Thyroid gland (tissue), 4 donors: ENCODE data around the gene STK38. TPM values are rescaled to one million over a fixed set of nuclear protein-coding genes. Genes with fewer than 3 reads are reported as not detected.

Experiments
- DNase-seq, 2 donors: peaks; one replicate each; pipeline ENCODE4 v3.0.0-alpha.2; 2019
- H3K27ac ChIP-seq, 3 donors: fragments of 200-600 bp; sonication (generic); 1 replicate in 2 of 3; 2 replicates in 1 of 3; pipeline ENCODE4 v1.5.1; 2016 to 2019; ENCODE audit warnings: mild to moderate bottlenecking in 1 of 3, moderate library complexity in 1 of 3
- H3K27me3 ChIP-seq: fragments of 200-600 bp; sonication (generic); one replicate; pipeline ENCODE4 v1.5.1; 2019
- H3K36me3 ChIP-seq, 2 donors: fragments of 200-600 bp; sonication (generic); one replicate each; pipeline ENCODE4 v1.5.1; 2016 to 2019
- H3K4me1 ChIP-seq, 2 donors: fragments of 200-600 bp; sonication (generic); one replicate each; pipeline ENCODE4 v1.5.1; 2017 to 2019
- H3K4me3 ChIP-seq, 3 donors: fragments of 200-600 bp; sonication (generic); replicated peaks in 1 of 3; 1 replicate in 2 of 3; 2 replicates in 1 of 3; pipeline ENCODE4 v1.5.1; 2016; ENCODE audit warnings: mild to moderate bottlenecking in 1 of 3
- H3K9me3 ChIP-seq: fragments of 200-600 bp; sonication (generic); one replicate; pipeline ENCODE4 v1.5.1; 2017
- POLR2A ChIP-seq, 2 donors: fragments of 450-650 bp; IDR thresholded peaks; one replicate each; pipeline ENCODE4 v1.6.1; 2017; ENCODE audit warnings: antibody characterized with exemption in 2 of 2, mild to moderate bottlenecking in 2 of 2, moderate library complexity in 1 of 2
- WGBS, 2 donors: methylation state at CpG; one replicate each; pipeline ENCODE4 v1.1.5; 2017; 5-methylcytosine and 5-hydroxymethylcytosine counted together
- intact Hi-C: fragments of 100-400 bp; cut with DNase I; formaldehyde crosslinking; loops from one replicate; pipeline ENCODE4 v1.15.1; 2023
- total RNA-seq, 4 donors: library from RNA; depleted of rRNA; stranded (reverse); fragments of >200 nt; gene quantifications; one replicate each; pipeline ENCODE4 v1.2.3, GENCODE V29; 2016
- TF ChIP-seq, protein P1 (sequence below), 6 experiments: fragments of 200-600 bp in 3 of 6; fragments of 450-650 bp in 3 of 6; sonication (generic) in 3 of 6; IDR thresholded peaks; one replicate each; pipeline ENCODE4 v1.5.1; 2016 to 2019; ENCODE audit warnings: antibody characterized with exemption in 6 of 6, mild to moderate bottlenecking in 2 of 6, inconsistent platforms in 1 of 6, moderate library complexity in 1 of 6

Gene STK38
- total RNA-seq, 4 donors from 2014 or later, result 11.9 to 21.9 (median 14.1) TPM

DNA sequence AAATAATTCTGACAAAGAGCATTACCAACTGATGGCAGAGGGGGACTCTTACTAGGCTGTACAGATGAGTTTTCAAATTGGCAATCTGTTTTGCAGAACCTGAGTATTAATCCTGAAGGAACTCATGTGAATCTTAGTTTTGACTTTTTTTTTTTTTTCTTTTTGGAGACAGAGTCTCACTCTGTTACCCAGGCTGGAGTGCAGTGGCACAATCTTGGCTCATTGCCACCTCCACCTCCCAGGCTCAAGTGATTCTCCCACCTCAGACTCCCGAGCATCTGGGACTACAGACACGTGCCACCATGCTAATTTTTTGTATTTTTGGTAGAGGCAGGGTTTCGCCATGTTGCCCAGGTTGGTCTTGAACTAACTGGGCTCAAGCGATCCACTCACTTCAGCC lies 55.2 kb downstream of the STK38 start:
- peaks cover 9 to 32% of the 10 kb centered on the region in 2 donors for H3K36me3 ChIP-seq

DNA sequence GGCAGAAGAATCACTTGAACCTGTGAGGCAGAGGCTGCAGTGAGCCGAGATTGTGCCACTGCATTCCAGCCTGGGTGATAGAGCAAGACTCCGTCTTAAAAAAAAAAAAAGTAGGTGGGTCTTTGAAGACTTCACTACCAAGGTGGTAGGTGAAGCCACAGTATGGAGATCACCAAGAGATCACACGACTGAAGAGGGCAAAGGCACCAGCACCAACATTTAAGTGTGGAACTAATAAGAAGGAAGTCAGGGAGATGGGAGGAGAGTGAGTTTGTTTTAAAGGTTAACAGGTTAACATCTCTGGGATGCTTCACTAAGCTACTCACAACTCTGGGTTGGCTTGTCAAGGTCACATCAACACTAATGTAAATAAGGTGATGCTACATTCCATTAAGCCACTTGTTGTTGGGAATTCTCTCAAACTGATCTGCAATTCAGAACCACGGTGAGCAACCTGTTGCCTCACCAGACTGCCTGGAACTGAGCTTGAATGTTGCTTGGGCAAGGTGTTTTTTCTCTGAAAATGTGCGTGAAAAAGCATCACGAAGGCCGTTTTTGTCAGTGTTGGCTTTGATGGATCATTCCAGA lies 55.8 kb downstream of the STK38 start:
- TF ChIP-seq POLR2A (IDR thresholded peaks at IDR 0.05), result no peak
- TF ChIP-seq, protein P1, sequence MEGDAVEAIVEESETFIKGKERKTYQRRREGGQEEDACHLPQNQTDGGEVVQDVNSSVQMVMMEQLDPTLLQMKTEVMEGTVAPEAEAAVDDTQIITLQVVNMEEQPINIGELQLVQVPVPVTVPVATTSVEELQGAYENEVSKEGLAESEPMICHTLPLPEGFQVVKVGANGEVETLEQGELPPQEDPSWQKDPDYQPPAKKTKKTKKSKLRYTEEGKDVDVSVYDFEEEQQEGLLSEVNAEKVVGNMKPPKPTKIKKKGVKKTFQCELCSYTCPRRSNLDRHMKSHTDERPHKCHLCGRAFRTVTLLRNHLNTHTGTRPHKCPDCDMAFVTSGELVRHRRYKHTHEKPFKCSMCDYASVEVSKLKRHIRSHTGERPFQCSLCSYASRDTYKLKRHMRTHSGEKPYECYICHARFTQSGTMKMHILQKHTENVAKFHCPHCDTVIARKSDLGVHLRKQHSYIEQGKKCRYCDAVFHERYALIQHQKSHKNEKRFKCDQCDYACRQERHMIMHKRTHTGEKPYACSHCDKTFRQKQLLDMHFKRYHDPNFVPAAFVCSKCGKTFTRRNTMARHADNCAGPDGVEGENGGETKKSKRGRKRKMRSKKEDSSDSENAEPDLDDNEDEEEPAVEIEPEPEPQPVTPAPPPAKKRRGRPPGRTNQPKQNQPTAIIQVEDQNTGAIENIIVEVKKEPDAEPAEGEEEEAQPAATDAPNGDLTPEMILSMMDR (IDR thresholded peaks at IDR 0.05), result no peak
- Histone ChIP-seq H3K4me1 (peaks cover 13 to 14% of the 10 kb centered on the region in 2 donors), H3K9me3 (no peaks in the 10 kb centered on the region), H3K36me3 (peaks cover 13 to 32% of the 10 kb centered on the region in 2 donors), H3K27me3 (no peaks in the 10 kb centered on the region), H3K4me3 (no peak overlapping the region), H3K27ac (no peak overlapping the region)
- WGBS, 2 donors, result 81 to 86% methylated on average over 7 of the region's 7 CpGs
- intact Hi-C loops, result no loop called here
- no peak for DNase-seq

More for the DNA sequence above, 55.2 kb downstream of the STK38 start:
- Histone ChIP-seq H3K4me1 (peaks cover 13 to 14% of the 10 kb centered on the region in 2 donors), H3K9me3 (no peaks in the 10 kb centered on the region), H3K4me3 (no peak overlapping the region), H3K27me3 (no peaks in the 10 kb centered on the region), H3K27ac (no peak overlapping the region)
- DNase-seq, result peak; percentile 51 to 53
- intact Hi-C loops, result no loop called here
- 67 to 72% methylated on average over 4 of the region's 4 CpGs for WGBS, 2 donors
- TF ChIP-seq, protein P1 (IDR thresholded peaks at IDR 0.05), result no peak
- no peak for TF ChIP-seq POLR2A (IDR thresholded peaks at IDR 0.05)

DNA sequence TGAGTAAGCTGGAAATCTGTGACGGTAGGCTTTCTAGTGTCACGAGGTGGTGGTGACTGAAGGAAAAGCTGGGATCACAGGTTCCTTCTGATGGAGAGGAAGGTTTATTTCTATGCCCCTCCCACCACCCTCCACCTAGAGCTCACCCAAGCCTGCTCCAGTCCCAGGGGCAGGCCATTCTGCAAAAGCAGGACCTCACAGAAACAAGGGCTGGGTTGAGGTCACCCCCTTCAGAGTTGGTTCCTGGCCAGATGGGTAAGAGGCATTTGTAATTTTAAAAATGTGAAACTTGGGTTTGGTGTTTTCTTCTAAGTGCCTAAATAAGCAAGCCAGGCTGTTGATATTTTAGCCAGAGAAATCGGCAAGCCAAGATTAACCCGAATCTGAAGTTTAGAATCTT lies 57.9 kb downstream of the STK38 start:
- intact Hi-C loops, result no loop called here

DNA sequence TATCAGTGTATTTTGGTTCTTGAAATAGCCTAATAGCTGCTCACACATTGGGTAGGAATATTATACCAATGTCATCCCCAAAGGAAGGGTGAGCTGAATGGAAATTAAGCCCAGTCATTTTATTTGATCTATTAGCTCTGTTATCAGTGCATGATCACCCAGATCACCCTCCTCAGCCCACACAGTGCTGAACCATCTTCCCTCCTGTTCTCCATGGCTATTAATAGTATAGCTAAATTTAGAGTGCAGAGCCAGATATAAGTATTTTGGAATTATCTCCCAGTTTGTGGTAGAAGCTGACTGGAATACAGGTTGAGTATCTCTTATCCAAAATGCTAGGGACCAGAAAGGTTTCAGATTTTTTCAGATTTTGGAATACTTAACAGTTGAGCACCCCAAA lies 59.1 kb downstream of the STK38 start:
- Histone ChIP-seq H3K4me3 (no peak overlapping the region), H3K27ac (no peak overlapping the region), H3K36me3 (peaks cover 18 to 24% of the 10 kb centered on the region in 2 donors), H3K9me3 (no peaks in the 10 kb centered on the region), H3K4me1 (peaks cover 13 to 14% of the 10 kb centered on the region in 2 donors), H3K27me3 (no peaks in the 10 kb centered on the region)
- intact Hi-C loops, result no loop called here
- no peak for DNase-seq
- TF ChIP-seq POLR2A (IDR thresholded peaks at IDR 0.05), result no peak
- TF ChIP-seq, protein P1 (IDR thresholded peaks at IDR 0.05), result no peak

More for the DNA sequence above, 57.9 kb downstream of the STK38 start:
- no peaks in the 10 kb centered on the region for H3K9me3 ChIP-seq
- peaks cover 18 to 27% of the 10 kb centered on the region in 2 donors for H3K36me3 ChIP-seq
- peak; percentile 63 to 66 for DNase-seq
- H3K4me3 ChIP-seq, result no peak overlapping the region
- TF ChIP-seq, protein P1 (IDR thresholded peaks at IDR 0.05), result no peak
- no peak for TF ChIP-seq POLR2A (IDR thresholded peaks at IDR 0.05)
- H3K27ac ChIP-seq, result peak overlapping the region in 1 of 3 donors; percentile 55
- 57 to 62% methylated on average over 4 of the region's 4 CpGs for WGBS, 2 donors
- H3K27me3 ChIP-seq, result no peaks in the 10 kb centered on the region
- peaks cover 13 to 14% of the 10 kb centered on the region in 2 donors for H3K4me1 ChIP-seq

DNA sequence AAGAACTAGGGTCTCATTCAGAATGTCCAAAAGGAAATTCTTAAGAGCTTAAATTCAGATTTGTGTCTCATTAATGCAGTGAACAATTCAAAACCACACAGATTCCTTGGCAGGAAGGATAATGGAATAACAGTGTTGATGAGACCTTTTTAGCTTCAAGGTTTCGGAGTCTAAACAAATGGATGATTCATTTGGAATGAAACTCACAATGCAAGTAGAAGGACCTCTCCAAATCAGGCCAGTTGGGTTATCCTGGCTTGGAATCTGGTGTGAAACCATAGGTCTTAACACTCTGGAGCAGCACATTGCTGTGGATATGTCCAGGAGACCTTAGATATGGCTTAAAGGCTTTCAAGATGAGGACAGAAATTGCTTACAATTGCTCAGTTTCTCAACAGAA lies 59.6 kb downstream of the STK38 start:
- intact Hi-C loops, result no loop called here
- Histone ChIP-seq H3K4me3 (no peak overlapping the region), H3K9me3 (no peaks in the 10 kb centered on the region), H3K4me1 (peaks cover 13 to 14% of the 10 kb centered on the region in 2 donors), H3K27me3 (no peaks in the 10 kb centered on the region), H3K27ac (no peak overlapping the region), H3K36me3 (peaks cover 18 to 24% of the 10 kb centered on the region in 2 donors)
- no peak for TF ChIP-seq POLR2A (IDR thresholded peaks at IDR 0.05)
- TF ChIP-seq, protein P1 (IDR thresholded peaks at IDR 0.05), result no peak
- 100% methylated on average over 1 of the region's 1 CpG for WGBS, 2 donors
- no peak for DNase-seq
